GM21447 (cell line): ENCODE measurements around the gene CACTIN.

Source experiments
- ATAC-seq: cut with Tn5 transposase; IDR thresholded peaks from one replicate; pipeline ENCODE4 v1.9.1; 2021; ENCODE audit not compliant: unreplicated experiment

CACTIN gene

DNA sequence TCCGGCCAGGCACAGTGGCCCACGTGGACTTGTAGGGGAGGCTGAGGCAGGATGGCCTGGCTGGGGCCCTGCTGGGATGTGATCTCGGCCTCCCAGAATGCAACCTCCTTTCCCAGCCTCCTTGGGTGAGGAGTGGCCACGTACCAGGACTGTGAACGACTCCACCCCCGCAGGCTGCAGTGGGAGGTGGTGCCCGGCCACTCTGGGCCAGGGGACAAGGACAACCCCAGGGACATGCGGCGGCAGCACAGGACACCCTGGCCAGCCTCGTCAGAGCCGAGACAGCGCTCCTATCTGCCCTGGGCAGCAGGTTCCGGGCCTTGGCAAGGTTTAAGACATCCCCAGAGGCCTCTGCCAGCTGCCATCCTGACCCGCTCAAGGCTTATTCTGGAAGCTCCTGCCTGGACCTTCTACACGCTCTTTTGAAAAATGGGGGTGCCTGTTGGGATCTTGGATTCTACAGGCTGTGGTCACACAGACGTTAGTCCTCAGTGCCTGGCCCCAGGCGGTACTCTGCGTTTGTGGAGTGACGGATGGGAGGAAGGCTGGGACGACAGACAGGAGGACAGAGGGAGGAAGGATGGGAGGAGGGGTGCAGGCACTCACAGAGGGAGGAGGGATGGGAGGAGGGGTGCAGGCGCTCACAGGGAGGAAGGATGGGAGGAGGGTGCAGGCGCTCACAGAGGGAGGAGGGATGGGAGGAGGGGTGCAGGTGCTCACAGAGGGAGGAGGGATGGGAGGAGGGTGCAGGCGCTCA is 19.9 kb upstream of the CACTIN start:
- ATAC-seq, result no peak

DNA sequence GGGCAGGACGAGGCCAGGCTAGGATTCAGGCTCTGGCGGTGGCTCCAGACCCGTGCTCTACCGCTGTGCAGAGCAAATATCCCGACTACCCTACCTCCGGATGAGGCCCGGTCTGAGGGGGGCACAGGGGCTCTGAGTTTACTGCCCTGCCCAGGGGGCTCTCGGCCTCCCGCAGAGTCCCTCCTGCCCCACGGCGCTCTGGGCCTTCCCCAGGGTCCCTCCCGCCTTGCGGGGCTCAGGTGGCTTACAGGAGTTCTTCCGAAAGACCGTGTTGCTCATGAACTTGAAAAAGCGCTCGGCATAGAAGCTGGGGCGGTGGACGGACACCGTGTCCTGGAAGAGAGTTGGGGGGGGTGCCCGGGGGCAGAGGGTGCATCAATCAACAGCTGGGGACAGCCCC is 19.1 kb upstream of the CACTIN start:
- no peak for ATAC-seq

DNA sequence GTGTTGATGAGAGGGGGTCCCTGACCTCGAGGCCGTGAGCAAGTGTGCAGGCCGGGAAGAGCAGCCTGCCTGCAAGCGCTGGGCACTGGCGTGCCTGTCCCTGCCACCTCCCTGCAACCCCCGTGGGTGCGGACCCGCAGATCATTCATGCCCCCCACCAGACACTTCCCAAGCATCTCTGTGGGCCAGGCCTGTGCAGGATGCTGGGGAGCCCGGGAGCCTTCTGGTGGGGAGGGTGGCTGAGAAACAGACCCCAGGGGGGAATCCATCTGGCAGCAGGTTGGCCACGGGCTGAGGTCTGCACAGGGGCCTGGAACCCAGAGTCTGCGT is 18.4 kb upstream of the CACTIN start:
- no peak for ATAC-seq

DNA sequence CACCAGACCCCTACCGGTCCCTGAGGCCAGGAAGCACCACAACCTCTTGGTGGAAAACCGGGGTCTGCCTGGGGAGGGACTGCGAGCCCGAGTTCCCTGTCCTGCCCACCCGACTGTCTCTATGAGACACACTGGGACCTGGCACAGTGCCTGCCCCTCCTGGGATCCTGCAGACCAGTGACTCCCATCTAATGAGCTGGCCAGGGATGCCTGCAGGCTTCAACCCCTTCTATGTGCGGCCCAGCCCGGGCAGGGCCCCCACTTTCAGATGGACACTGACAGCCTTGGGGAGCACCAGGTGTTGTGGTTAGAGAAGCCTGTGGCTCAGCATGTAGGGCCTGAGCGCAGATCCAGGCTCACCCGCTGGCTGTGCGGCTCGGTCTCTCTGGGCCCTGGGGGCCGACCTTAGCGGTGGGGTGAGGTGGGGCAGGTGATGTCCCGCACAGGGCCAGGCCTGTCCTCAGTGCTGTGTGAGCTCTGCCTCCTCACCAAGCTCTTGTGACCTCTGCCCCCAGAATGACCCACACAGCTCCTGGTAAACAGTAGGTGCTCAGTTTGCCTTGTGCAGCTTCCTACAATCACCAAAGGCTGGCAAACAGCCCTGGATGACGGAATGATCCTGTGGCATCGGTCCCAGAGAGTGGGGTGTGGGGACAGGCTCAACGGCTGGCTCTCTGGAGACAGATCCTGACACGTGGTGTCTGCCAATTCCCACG is 17.9 kb upstream of the CACTIN start:
- ATAC-seq, result no peak

DNA sequence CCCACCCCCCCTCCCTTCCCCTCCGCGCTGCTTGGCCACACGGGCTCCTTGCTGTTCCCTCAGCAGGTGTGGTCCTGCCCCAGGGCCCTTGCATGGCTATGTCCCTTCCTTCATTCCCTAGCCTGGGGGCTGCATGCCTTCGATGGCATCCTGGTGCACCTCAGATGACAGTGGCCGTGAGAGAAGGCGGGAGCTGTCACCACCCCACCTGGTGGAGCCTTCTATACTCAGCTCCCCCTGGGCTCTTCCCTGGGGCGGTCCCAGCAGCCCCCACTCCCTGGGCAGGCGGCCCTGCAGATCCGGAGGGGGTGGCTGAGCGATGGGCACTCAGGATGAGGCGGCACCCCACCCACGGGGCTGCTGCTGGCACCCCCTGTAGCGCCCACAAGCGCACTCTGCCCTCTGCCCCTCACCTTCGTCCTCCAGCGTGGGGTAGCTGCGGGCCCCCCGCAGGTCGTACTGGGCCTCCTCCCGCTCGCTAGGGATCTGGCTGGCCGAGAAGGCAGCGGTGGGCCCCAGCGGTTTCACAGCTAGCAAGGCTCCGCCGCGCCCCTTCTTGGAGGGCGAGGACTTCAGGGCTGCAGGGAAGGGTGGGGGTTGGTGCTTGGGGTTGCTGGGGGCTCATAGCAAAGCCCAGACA is 17.2 kb upstream of the CACTIN start:
- no peak for ATAC-seq

DNA sequence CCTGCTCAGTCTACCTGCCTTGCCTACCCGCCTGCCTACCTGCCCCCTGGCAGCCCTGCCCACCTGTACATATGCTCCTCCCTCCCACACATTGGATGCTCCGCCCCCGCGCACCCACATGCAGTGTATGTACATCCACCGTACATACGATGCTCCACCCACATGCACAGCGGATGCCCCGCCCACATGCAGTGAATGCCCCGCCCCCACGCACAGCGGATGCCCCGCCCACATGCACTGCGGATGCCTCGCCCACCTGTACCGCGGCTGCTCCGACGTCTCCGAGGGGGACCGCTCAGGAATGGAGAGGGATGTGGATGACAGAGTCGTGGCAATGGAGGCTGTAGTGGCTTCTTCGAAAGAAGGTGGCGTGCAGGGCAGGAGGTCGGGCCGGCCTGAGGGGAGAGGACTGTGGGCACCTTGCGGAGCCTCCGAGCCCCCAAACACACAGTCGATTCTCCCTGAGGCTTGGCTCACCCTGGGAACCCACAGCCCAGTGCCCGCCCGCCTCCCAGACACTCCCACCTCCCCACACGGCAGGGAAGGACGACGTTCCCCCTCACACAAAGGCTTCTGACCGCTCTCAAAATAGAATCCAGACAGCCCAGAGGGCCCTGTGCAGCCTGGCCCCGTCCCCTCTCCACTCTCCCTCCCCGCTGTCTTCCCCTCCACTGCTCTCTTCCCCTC is 16.5 kb upstream of the CACTIN start:
- ATAC-seq, result no peak

DNA sequence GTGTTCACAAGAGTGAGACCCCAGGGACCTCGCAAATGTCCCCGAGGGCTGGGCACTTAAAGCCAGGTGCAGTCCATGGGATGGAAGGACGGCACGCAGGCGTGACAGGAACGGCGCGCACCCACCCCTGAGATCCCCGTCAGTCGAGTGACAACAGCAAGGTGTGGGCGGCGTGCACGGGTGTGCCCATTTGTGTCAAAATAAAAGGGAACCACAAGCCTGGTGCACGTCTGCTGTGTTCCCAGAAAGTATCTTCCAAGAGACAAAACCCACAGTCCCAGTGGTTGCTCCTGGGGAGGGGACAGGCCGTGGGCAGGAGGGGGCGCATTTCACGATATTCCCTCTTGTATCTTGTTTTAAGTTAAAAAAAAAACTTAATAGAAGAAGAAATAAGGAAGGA is 15.7 kb upstream of the CACTIN start:
- ATAC-seq, result no peak

DNA sequence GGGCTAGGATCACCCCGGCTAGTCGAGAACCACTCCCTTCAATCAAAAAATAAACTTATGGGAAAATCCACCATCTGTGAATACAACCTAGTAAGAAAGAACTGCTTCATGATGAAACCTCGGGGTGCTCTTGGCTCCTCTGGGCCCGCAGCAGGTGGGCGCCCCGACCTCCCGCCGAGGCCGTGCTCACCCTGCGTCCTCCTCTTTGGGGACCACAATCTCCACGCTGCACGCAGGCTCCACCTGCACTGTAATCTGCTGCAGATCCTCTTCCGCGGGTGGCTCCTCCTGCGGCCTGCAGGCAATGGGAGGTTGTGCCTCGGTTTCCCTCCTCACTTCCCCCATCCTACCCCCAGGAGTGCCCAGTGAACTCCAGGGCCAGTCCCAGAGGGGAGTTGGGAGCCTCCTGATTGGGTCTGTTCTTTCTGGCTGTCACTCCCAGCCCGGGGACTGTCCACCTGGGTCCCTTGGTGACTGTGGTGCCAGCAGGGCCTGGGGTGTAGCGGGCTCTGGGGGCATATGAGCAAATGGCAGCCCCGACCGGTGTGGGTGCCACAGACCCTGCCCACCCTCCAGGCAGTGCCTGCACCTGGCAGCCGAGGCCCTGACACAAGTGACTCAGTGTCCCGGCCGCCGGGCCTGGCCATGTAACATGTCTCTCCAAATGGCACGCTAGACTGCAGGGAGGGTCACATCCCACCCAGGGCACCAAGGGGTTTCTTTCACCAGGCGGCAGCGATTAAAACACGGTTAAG is 15.1 kb upstream of the CACTIN start:
- ATAC-seq, result no peak

DNA sequence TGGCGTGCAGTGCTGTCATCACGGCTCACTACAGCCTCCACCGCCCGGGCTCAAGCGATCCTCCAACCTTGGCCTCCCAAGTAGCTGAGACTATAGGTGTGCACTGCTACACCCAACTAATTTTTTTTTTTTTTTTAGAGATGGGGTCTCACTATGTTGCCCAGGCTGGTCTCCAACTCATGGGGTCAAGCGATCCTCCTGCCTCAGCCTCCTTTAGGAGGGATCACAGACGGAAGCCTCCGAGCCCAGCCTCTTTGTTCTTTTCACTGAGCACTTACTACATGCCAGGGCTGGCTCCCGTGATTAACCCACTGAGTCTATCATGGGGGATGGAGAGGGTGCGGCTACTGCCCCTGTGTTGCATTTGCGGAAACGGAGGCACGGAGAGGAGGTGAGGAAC is 12.9 kb upstream of the CACTIN start:
- ATAC-seq, result no peak

DNA sequence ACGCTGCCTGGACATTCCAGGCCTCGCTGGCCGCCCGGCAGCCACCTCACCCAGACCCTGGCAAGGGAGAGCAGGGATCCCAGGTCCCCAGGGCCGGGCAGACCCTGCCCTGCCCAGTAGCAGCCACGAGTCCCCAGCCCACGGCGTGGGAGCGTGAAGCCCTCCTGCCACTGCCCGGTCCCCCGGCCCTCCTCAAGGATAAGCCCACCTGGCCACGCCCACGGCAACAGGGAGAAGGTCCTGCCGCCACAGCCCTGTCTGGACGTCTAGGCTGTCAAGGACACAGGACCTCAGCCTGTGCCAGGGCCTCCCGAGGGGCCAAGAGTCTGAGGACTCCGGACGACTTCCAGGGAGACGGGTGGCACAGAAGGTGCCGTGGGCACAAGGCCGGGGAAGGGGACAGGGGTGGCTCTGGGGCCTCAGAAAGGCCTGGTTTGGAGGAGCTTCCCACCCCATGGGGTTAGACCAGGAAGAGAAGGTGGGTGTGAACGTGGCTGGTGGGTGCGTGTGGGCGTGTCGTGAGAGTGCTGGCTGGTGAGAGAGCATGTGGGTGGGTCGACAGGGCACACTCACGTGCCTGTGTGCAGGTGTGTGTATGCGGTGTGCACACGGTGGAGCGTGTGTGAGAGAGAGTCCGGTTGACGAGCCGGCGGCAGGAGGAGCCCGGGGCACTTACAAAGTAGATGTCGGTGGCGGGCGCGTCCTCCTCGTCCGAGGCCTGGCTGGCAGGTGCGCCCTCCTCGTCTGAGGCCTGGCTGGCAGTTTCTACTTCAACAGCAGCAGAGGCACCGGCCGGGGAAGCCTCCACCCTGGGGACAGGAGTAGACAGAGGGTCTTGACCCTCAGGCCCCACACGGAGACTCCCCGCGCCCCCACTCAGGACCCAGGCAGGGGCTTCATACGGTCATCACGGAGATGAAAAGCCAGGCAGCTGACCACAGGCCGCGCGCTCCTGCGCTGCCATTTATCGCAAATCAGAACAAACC is 11.9 kb upstream of the CACTIN start:
- ATAC-seq, result no peak

DNA sequence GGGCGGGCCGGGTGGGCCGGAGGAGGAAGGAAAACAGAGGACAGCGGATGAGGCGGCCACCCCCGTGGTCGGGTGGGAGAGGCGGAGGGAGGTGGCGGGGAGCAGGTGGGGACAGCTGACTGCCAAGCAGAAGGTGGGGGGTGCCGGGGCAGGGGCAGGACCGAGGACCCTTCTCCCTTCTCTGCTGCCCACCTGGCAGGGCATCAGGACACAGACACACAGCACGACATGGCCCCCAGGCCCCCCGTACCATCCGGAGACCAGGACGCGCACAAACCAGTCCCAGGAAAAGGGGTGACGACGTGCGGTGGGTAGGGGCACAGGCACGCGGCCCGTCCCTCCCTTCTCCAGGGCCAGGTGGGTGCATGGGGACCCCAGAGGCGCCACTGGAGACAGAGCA is 11.0 kb upstream of the CACTIN start:
- no peak for ATAC-seq

DNA sequence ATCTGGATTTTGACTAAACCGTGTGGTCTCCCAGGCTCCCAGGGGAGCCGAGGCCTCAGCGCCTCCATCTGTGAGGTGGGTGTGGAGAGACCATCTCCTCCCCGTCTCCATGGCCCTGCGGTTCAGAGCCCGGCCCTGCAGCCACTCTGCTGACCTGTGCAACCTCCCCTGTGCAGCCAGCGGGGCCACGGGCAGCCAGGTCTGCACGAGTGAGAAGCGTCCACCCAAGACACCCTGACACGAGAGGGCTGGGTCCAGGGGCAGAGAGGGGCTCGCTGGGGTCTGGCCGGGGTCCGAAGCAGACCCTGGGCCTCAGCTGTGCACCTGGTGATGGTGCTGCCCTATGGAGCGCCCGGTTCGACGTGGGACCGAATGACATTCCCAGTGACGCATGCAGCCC is 10.4 kb upstream of the CACTIN start:
- ATAC-seq, result no peak

DNA sequence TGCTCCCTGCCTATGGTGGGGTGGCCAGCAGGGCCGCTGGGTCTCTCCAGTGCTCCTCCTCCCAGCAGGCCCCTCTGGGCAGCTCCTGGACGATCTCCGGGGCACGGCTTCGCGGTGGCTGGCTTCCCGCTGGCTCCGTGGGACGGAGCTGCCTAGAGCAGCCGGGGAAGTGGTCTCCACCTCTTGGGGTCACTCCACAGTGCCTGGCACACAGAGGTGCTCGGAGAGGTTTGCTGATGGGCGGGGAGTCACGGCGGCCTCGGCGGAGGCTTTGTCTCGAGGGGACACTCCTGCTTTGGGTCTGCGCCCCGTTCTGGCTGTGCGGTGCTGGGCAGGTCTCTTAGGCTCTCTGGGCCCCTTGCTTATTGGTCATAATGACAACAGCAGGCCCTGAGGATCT is 9.9 kb upstream of the CACTIN start:
- ATAC-seq, result no peak

DNA sequence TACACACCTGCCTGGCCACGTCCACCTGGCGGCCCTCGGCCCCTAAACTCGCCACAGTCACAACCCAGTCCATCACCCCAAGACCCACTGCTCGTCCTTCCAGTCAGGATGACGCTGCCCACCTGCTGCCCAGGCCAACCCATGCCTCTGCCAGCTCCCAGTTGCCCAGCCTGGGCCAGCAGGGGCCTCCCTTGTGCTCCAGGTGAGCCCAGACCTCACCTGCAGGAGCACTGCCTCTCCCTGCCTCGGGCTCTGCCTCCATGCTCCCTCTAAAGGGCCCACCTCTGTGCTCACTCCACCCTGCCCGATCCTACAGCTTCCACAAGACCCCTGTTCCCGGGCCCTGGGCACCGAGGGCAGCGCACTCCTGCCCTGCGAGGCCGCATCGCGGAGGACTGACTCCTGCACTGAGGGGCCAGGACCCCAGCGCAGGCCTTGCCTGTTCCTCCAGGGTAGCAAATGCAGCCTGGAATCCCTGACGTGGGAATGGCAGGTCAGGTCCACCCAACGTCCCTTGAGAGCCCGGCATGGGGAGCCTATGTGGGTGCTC is 8.0 kb upstream of the CACTIN start:
- ATAC-seq, result no peak

DNA sequence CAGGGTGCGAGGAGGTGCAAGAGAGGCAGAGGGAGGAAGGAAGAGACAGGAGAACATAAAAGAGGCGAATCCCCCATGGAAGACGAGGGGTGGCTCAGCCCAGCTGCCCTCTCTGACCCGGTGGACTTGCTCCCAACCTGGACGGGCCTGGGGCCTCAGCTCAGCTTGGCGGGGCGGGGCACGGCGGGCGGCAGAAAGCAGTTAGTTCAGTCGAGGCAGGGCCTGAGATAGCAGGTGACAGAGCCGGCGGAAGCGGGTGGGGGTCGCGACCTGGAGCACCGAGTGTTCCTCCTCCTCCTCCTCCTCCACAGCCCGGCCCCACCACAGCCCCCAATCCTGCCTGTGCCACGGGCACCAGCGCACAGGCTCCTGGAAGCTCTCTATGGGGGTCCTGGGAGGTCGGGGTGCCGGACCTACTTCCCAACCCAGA is 7.0 kb upstream of the CACTIN start:
- ATAC-seq, result no peak

DNA sequence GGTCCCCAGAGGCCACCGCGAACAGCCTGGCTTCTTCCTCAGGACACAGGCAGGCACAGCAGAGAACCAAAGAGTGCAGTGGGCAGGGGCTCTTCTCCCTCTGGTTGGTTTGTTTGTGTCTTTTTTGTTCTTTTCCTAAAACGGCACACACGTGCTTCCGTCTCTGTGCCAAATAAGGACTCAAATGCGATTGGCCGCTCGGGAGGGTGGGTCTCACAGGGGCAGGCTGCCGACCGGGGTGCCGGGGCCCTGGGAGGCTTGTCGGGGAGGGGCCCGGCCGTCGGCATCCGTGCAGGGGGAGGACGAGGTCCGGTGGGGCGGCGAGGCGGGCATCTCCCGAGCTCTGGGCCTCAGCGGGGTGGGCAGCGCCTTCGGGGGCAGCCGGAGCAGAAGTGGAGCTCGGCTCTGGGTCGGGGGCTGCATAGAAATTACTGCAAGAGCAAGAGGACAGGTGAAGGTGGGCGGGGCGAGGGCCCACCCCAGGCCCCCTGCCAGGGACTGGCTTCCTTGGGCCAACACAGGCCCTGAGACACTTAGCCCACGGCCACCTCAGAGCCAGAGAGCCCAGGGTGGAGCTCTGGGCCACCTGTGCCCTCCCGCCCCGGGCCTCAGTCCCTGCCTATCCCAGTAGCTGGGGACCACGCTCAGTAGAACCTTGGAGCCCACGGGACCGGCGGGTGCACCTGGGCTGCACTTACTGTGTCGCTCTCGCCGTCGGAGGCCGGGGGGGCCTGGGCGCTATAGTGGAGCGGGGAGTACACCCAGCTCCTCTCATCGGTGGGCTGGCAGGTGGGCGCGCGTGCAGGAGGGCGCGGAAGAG is 6.4 kb upstream of the CACTIN start:
- no peak for ATAC-seq

DNA sequence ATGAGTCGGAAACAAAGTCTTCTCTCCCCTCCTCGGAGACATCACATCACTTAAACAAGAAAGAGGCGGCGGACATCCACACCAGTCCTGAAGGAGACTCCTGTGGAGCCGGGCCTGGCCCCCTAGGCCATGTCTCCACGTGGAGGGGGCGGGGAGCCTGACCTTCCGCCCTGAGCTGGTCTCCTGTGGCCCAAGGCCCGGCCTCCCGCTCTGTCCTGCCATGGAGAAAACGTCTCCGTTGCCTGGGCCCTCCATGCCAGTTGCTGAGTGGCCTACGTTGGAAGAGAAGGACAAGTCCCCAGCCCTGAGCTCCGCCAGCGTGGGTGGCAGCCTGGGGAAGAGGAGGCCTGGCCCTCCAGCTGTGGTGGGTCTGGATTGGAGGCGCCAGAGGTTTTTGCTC is 5.5 kb upstream of the CACTIN start:
- ATAC-seq, result no peak

DNA sequence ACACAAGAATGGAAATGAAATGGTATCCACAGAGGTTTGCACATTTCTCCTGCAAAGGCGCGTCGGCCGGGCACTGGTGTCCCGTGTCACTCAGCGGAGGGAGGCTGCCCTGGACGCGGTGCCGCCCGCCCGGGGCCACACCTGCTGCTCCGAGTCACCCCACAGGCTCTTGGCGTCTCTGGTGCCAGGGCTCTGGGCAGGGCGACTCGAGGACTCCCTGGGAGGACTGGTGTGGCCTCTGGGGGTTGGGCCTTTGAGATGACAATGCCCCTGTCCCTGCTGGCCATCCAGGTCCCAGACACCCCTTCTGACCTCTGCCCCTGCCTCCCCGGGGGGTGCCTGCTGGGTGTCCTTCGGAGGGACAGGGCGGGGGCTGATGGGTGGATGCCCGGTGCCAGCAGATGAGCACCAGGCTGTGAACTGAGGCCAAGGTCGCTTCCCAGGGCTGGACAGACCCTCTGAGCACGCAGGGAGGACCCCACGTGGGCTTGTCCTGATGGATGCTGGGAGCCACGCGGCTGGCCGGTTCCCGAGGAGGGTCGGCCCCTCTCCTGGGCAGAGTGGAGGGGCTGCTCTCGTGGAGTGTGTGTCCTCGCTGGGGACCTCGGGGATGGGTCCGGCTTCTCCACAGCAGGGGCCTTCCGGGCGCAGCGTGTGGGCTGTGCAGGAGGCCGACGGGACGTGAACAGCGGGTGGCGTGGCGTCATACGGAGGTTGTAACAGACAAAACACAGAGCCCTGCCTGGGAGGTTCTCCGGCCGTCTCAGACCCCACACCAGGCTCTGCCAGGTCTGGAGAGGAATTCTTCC is 4.7 kb upstream of the CACTIN start:
- ATAC-seq, result no peak
